HepG2 (cell line): Measurements from ENCODE around the gene C1orf50. TPM values are rescaled to one million over a fixed set of nuclear protein-coding genes. Genes with fewer than 3 reads are reported as not detected.

Experiments
- FOXC1 ChIP-seq: sonication (generic); formaldehyde crosslinking; IDR thresholded peaks from 2 replicates; pipeline ENCODE4 v1.8.0; 2022; ENCODE audit warnings: mild to moderate bottlenecking, missing genetic modification reagents, borderline replicate concordance
- GABPA ChIP-seq, 2 experiments: IDR thresholded peaks; 2 replicates each; pipeline ENCODE4 v1.6.1; 2011 to 2016; ENCODE audit warnings: low read depth in 2 of 2, low read length in 1 of 2, missing biosample characterization in 1 of 2, missing genetic modification characterization in 1 of 2
- MXD4 ChIP-seq: IDR thresholded peaks from 2 replicates; pipeline ENCODE4 v1.6.1; 2016; ENCODE audit warnings: mild to moderate bottlenecking, missing biosample characterization, missing genetic modification reagents
- POLR2A ChIP-seq, 2 experiments: IDR thresholded peaks; 2 replicates each; pipeline ENCODE4 v1.6.1; 2011; ENCODE audit warnings: low read depth in 2 of 2, low read length in 2 of 2, mild to moderate bottlenecking in 1 of 2, moderate library complexity in 1 of 2; ENCODE audit not compliant: insufficient read depth in 1 of 2
- SRF ChIP-seq: IDR thresholded peaks from 2 replicates; pipeline ENCODE4 v1.6.1; 2011; ENCODE audit warnings: mild to moderate bottlenecking, low read depth, low read length, moderate library complexity
- ZBTB20 ChIP-seq: sonication (generic); formaldehyde crosslinking; IDR thresholded peaks from 2 replicates; pipeline ENCODE4 v1.8.1; 2023; ENCODE audit warnings: missing genetic modification reagents, low read depth, mild to moderate bottlenecking, borderline replicate concordance
- ZBTB7A ChIP-seq: sonication (generic); formaldehyde crosslinking; IDR thresholded peaks from 2 replicates; pipeline ENCODE4 v1.8.0; 2022; ENCODE audit warnings: mild to moderate bottlenecking, missing genetic modification reagents
- ZBTB8A ChIP-seq: sonication (generic); formaldehyde crosslinking; IDR thresholded peaks from 2 replicates; pipeline ENCODE4 v1.4.0; 2020; ENCODE audit warnings: mild to moderate bottlenecking, low read depth, missing genetic modification reagents, borderline replicate concordance
- ZNF292 ChIP-seq: sonication (generic); formaldehyde crosslinking; IDR thresholded peaks from 2 replicates; pipeline ENCODE4 v1.8.1; 2022; ENCODE audit warnings: mild to moderate bottlenecking, low read depth, missing genetic modification reagents, borderline replicate concordance
- ZNF383 ChIP-seq: sonication (generic); formaldehyde crosslinking; IDR thresholded peaks from 2 replicates; pipeline ENCODE4 v1.4.0; 2020; ENCODE audit warnings: missing genetic modification reagents, mild to moderate bottlenecking, borderline replicate concordance
- ZNF549 ChIP-seq: sonication (generic); formaldehyde crosslinking; IDR thresholded peaks from 2 replicates; pipeline ENCODE4 v1.5.0; 2020; ENCODE audit warnings: missing genetic modification reagents
- ZNF564 ChIP-seq: sonication (generic); formaldehyde crosslinking; IDR thresholded peaks from 2 replicates; pipeline ENCODE4 v1.8.1; 2023; ENCODE audit warnings: mild to moderate bottlenecking, missing genetic modification reagents
- ZNF709 ChIP-seq: sonication (generic); formaldehyde crosslinking; IDR thresholded peaks from 2 replicates; pipeline ENCODE4 v1.5.0; 2020; ENCODE audit warnings: mild to moderate bottlenecking, missing genetic modification reagents
- ZNF792 ChIP-seq: IDR thresholded peaks from 2 replicates; pipeline ENCODE4 v1.6.1; 2016
- polyA plus RNA-seq, 8 experiments: library from polyadenylated mRNA; depleted of rRNA in 3 of 8; stranded (reverse) in 7 of 8; unstranded in 1 of 8; fragments of >200 nt; fragmentation: Illumina TruSeq in 4 of 8; extraction: Trizol in 4 of 8; gene quantifications; 2 replicates each; pipeline versions ENCODE4 v1.2.1 to v1.2.3, GENCODE V29; 2011 to 2016; ENCODE audit warnings: low read depth in 4 of 8, missing spikeins in 1 of 8, mixed read lengths in 1 of 8; ENCODE audit not compliant: insufficient read depth in 1 of 8
- total RNA-seq, 5 experiments: library from RNA; depleted of rRNA; stranded (reverse); fragments of >200 nt; fragmentation: Illumina TruSeq; extraction: Trizol; gene quantifications; 2 replicates each; pipeline ENCODE4 v1.2.3, GENCODE V29; 2016; ENCODE audit warnings: low read depth in 1 of 5
- TF ChIP-seq, protein P1 (sequence below): IDR thresholded peaks from 2 replicates; pipeline ENCODE4 v1.6.1; 2018; ENCODE audit warnings: missing genetic modification reagents, mild to moderate bottlenecking, missing compliant biosample characterization
- TF ChIP-seq, protein P2 (sequence below), 2 experiments: sonication (generic) in 1 of 2; formaldehyde crosslinking in 1 of 2; IDR thresholded peaks; 2 replicates each; pipeline versions ENCODE4 v1.4.0 to v1.6.1; 2018 to 2020; ENCODE audit warnings: missing genetic modification reagents in 2 of 2, borderline replicate concordance in 1 of 2, low read depth in 1 of 2, mild to moderate bottlenecking in 1 of 2, missing biosample characterization in 1 of 2
- TF ChIP-seq, protein P3 (sequence below): IDR thresholded peaks from 2 replicates; pipeline ENCODE4 v1.6.1; 2016; ENCODE audit warnings: low read depth, control low read depth
- TF ChIP-seq, protein P4 (sequence below): sonication (generic); formaldehyde crosslinking; conservative IDR thresholded peaks from 2 replicates; pipeline ENCODE4 v1.4.0; 2020; ENCODE audit warnings: mild to moderate bottlenecking, missing genetic modification reagents, moderate library complexity

The C1orf50 gene
- total and polyA plus RNA-seq, 2 of the 13 experiments (the other 11 are each of a cell fraction or from before 2014, with no cell fraction given): 4.3 to 4.8 TPM

DNA sequence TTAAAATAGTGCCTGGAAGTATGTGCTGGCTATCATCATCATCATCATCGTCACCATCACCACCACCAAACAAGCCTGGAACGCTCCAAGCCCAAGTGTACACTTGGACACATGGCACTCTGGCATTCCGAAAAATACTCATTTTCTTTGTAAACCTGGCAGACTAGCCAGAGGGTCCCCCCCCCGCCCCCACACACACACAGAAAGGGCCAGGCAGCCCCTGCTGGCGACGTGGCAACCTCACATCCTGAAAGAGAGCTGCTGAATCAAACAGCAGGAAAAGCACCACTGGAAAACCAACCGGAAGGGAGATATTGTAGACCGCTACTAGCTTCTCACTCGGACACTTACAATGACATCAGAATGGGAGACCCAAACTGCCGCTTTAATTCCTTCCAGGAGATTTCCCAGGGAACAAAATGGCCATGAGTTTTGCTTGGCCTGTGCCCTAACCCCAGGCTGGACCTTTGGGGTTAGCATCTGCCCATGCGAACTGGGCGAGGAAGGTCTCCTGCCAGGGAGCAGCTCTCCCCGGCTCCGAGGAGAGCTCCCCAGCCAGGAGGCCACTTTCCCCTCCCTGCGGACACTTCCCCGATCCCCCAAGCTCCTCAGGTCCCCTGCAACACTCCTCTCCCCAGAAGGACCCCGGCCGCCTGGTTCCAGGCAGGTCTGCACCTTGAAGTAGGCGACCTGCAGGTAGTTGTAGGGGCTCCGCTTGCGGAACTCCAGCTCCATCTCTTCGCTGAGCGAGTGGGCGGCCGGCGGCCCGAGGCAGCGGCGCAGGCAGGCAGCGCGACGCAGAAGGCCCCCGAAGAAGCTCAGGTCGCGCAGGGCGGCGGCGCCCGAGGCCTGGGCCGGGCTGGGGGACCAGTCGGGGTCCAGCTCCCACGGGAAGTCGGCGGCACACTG lies 963 bp upstream of the C1orf50 start (continued):
- TF ChIP-seq ZBTB8A (no peak), GABPA (IDR thresholded peaks at IDR 0.05; ENCODE audit: low read depth, low read length) (no peak), GABPA (CRISPR knock-in tag; IDR thresholded peaks at IDR 0.05; ENCODE audit: low read depth) (peak; percentile 38; the same call in 1 of the 2 replicates), POLR2A (IDR thresholded peaks at IDR 0.05; ENCODE audit: insufficient read depth in 1 of 2, low read depth in 2 of 2, low read length in 2 of 2) (0 out of 4 replicates have a peak, but pooled peaks of 1 of the 2 experiments have one; percentile 37), ZNF709 (CRISPR knock-in tag) (0 out of 2 replicates have a peak, but pooled peaks have one; percentile 7), ZNF792 (CRISPR knock-in tag) (peak; percentile 51; the same call in 1 of the 2 replicates), ZBTB20 (CRISPR knock-in tag) (no peak), FOXC1 (CRISPR knock-in tag) (no peak), SRF (no peak), ZNF292 (CRISPR knock-in tag) (peak; percentile 36; the same call in 1 of the 2 replicates), ZNF549 (CRISPR knock-in tag) (no peak; the same call in 1 of the 2 replicates), ZBTB7A (no peak), ZNF564 (CRISPR knock-in tag) (peak; percentile 38; the same call in 1 of the 2 replicates), ZNF383 (CRISPR knock-in tag) (no peak; the same call in 1 of the 2 replicates), MXD4 (CRISPR knock-in tag) (no peak; the same call in 1 of the 2 replicates)
- TF ChIP-seq, protein P1, sequence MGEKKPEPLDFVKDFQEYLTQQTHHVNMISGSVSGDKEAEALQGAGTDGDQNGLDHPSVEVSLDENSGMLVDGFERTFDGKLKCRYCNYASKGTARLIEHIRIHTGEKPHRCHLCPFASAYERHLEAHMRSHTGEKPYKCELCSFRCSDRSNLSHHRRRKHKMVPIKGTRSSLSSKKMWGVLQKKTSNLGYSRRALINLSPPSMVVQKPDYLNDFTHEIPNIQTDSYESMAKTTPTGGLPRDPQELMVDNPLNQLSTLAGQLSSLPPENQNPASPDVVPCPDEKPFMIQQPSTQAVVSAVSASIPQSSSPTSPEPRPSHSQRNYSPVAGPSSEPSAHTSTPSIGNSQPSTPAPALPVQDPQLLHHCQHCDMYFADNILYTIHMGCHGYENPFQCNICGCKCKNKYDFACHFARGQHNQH: no peak
- TF ChIP-seq, protein P2, sequence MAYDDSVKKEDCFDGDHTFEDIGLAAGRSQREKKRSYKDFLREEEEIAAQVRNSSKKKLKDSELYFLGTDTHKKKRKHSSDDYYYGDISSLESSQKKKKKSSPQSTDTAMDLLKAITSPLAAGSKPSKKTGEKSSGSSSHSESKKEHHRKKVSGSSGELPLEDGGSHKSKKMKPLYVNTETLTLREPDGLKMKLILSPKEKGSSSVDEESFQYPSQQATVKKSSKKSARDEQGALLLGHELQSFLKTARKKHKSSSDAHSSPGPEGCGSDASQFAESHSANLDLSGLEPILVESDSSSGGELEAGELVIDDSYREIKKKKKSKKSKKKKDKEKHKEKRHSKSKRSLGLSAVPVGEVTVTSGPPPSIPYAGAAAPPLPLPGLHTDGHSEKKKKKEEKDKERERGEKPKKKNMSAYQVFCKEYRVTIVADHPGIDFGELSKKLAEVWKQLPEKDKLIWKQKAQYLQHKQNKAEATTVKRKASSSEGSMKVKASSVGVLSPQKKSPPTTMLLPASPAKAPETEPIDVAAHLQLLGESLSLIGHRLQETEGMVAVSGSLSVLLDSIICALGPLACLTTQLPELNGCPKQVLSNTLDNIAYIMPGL (CRISPR knock-in tag; IDR thresholded peaks at IDR 0.05; ENCODE audit: borderline replicate concordance in 1 of 2, low read depth in 1 of 2): peak; percentile 59 to 90
- TF ChIP-seq, protein P3, sequence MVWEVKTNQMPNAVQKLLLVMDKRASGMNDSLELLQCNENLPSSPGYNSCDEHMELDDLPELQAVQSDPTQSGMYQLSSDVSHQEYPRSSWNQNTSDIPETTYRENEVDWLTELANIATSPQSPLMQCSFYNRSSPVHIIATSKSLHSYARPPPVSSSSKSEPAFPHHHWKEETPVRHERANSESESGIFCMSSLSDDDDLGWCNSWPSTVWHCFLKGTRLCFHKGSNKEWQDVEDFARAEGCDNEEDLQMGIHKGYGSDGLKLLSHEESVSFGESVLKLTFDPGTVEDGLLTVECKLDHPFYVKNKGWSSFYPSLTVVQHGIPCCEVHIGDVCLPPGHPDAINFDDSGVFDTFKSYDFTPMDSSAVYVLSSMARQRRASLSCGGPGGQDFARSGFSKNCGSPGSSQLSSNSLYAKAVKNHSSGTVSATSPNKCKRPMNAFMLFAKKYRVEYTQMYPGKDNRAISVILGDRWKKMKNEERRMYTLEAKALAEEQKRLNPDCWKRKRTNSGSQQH: no peak; the same call in 1 of the 2 replicates
- TF ChIP-seq, protein P4, sequence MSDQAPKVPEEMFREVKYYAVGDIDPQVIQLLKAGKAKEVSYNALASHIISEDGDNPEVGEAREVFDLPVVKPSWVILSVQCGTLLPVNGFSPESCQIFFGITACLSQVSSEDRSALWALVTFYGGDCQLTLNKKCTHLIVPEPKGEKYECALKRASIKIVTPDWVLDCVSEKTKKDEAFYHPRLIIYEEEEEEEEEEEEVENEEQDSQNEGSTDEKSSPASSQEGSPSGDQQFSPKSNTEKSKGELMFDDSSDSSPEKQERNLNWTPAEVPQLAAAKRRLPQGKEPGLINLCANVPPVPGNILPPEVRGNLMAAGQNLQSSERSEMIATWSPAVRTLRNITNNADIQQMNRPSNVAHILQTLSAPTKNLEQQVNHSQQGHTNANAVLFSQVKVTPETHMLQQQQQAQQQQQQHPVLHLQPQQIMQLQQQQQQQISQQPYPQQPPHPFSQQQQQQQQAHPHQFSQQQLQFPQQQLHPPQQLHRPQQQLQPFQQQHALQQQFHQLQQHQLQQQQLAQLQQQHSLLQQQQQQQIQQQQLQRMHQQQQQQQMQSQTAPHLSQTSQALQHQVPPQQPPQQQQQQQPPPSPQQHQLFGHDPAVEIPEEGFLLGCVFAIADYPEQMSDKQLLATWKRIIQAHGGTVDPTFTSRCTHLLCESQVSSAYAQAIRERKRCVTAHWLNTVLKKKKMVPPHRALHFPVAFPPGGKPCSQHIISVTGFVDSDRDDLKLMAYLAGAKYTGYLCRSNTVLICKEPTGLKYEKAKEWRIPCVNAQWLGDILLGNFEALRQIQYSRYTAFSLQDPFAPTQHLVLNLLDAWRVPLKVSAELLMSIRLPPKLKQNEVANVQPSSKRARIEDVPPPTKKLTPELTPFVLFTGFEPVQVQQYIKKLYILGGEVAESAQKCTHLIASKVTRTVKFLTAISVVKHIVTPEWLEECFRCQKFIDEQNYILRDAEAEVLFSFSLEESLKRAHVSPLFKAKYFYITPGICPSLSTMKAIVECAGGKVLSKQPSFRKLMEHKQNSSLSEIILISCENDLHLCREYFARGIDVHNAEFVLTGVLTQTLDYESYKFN (CRISPR knock-in tag): no peak
